GM18951 (cell line): ENCODE results near the gene KBTBD12.

Source experiments
- POLR2A ChIP-seq: IDR thresholded peaks from 4 replicates; pipeline ENCODE4 v1.6.1; 2011; ENCODE audit warnings: mild to moderate bottlenecking; ENCODE audit not compliant: insufficient read length, insufficient read depth; ENCODE audit errors: extremely low read depth
- in situ Hi-C: fragments of 300-500 bp; cut with MboI; formaldehyde crosslinking; loops from one replicate; pipeline ENCODE4 v1.12.0; 2022; ENCODE audit warnings: low sequenced_read_pairs, mixed read lengths, inconsistent platforms; ENCODE audit not compliant: unreplicated experiment

Gene KBTBD12

GRCh38 chr3:128006061-128007032 is 91.3 kb downstream of the KBTBD12 start:
- no peak for TF ChIP-seq POLR2A
- in situ Hi-C loops, result no loop called here

- in situ Hi-C loops, result no loop called here
- no peak for TF ChIP-seq POLR2A
These were observed 92.0 kb downstream of the KBTBD12 start for GRCh38 chr3:128007033-128007424.

GRCh38 chr3:128009952-128010846 is 95.2 kb downstream of the KBTBD12 start:
- TF ChIP-seq POLR2A, result no peak
- in situ Hi-C loops, result no loop called here

- in situ Hi-C loops, result no loop called here
These were observed 96.1 kb downstream of the KBTBD12 start for GRCh38 chr3:128011140-128011539.

GRCh38 chr3:128012050-128012449 is 97.0 kb downstream of the KBTBD12 start:
- TF ChIP-seq POLR2A, result no peak
- in situ Hi-C loops, result no loop called here

More at GRCh38 chr3:128011140-128011539, 96.1 kb downstream of the KBTBD12 start:
- no peak for TF ChIP-seq POLR2A

- in situ Hi-C loops, result no loop called here
- no peak for TF ChIP-seq POLR2A
These were observed 99.5 kb downstream of the KBTBD12 start for GRCh38 chr3:128014548-128014947.

GRCh38 chr3:128016502-128016901 is 101.5 kb downstream of the KBTBD12 start:
- in situ Hi-C loops, result no loop called here
- TF ChIP-seq POLR2A, result no peak

- no peak for TF ChIP-seq POLR2A
- in situ Hi-C loops, result no loop called here
These were observed 106.8 kb downstream of the KBTBD12 start for GRCh38 chr3:128021768-128022372.

GRCh38 chr3:128033102-128033501 is 118.1 kb downstream of the KBTBD12 start:
- no peak for TF ChIP-seq POLR2A
- in situ Hi-C loops, result no loop called here

- in situ Hi-C loops, result no loop called here
- TF ChIP-seq POLR2A, result no peak
These were observed 121.1 kb downstream of the KBTBD12 start for GRCh38 chr3:128036119-128036518.
